ENCODE results near the gene DEPDC1. TPM values are rescaled to one million over a fixed set of nuclear protein-coding genes. Genes with fewer than 3 reads are reported as not detected.
"Not testable (repeated sequence)": the region's sequence is repeated elsewhere in the genome, so short reads cannot be mapped to it uniquely, and the experiment has no call there.

The DEPDC1 gene
- total RNA-seq, 1 donor: 36.1 TPM

DNA sequence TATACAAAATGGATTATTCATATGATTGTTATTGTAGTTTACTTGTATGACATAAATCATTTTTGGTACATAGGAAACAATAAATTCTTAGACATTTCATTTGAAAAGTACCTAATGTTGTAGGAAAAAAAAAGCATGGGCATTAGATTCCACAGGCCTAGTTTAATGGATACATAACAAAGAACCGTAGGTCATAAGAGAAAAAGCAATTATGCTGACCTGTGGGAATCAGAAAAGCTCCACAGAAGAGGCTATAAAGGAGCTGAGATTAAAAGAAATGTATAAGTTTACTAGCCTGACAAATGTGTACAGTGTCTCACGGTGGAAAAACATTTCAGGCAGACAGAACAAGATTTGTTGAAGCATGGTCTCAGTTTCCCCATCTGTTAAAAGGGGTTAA lies 3.7 kb downstream of the DEPDC1 start:
- TF ChIP-seq CTCF (IDR thresholded peaks at IDR 0.05; ENCODE audit: insufficient read depth, low read length): no peak
- no peak overlapping the region for H3K4me3 ChIP-seq (ENCODE audit: low read depth, low read length)
- DNase-seq (ENCODE audit: low read depth): no peak

GRCh38 chr1:68492255-68492654 lies 4.6 kb downstream of the DEPDC1 start:
- DNase-seq (ENCODE audit: low read depth); H3K4me3 ChIP-seq (ENCODE audit: low read depth, low read length): not testable (repeated sequence)

DNA sequence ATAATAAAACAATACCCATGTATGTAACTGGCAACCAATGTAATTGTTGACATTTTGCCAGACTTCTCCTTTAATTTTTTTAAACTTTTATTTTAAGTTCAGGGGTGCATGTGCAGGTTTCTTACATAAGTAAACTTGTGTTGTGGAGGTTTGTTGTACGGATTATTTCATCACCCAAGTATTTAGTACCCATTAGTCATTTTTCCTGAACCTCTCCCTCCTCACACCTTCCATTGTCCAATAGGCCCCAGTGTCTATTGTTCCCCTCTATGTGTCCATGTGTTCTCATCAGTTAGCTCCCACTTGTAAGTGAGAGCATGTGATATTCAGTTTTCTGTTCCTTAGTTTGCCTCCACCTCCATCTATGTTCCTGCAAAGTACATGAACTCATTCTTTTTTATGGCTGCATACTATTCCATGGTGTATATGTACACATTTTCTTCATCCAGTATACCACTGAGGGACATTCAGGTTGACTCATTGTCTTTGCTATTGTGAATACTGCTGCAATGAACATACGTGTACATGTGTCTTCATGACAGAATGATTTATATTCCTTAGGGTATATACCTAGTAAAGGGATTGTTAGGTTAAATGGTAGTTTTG lies 6.7 kb downstream of the DEPDC1 start:
- no peak for TF ChIP-seq CTCF (IDR thresholded peaks at IDR 0.05; ENCODE audit: insufficient read depth, low read length)
- DNase-seq (ENCODE audit: low read depth): no peak
- no peak overlapping the region for H3K4me3 ChIP-seq (ENCODE audit: low read depth, low read length)

DNA sequence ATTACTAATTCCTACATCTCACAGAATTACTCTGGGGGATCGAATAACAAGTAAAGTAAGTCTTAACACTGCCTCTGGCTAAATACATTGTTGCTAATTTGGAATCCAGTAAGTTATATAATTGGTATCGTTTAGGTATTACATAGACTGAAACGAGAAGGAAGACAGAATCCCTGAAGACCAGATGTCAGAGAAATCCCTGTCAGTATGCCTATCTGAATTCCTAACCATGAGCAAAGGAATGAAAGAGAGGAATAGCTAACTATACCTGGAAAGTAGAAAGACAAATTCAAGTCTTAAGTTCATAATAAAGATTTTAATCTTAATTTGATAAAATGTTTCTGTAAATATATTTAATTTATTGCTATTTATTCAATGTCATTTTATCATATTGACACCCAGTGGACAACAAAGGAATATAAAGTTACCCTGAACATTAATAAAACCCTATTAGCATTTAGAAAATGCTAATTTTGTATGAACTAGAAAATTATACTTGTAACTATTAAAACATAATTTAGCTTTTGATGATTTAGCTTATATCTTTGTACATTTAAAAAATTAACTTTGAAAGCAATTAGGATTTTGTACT lies 11.4 kb downstream of the DEPDC1 start:
- no peak for DNase-seq (ENCODE audit: low read depth)
- no peak for TF ChIP-seq CTCF (IDR thresholded peaks at IDR 0.05; ENCODE audit: insufficient read depth, low read length)
- no peak overlapping the region for H3K4me3 ChIP-seq (ENCODE audit: low read depth, low read length)

GRCh38 chr1:68484618-68485017 lies 12.3 kb downstream of the DEPDC1 start:
- no peak for DNase-seq (ENCODE audit: low read depth)
- H3K4me3 ChIP-seq (ENCODE audit: low read depth, low read length): no peak overlapping the region
- TF ChIP-seq CTCF (IDR thresholded peaks at IDR 0.05; ENCODE audit: insufficient read depth, low read length): no peak

DNA sequence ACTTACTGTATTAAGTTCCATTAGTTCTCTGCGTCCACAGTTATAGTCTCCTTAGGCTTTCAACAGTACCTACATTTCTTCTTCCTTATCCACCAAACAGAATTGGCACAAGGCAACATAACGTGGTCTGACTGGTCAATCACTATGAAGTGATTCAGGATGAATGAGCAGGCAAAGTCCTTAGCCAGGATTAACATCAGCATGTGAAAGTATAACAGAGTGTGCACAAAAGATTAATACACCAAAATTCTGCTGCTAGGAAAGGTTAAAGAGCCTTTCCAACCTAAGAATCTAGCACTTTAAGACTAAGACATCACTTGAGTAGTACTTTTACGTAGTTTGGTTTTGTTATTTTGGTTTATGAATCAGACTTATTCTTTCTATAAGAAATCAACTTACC lies 15.8 kb downstream of the DEPDC1 start:
- TF ChIP-seq CTCF (IDR thresholded peaks at IDR 0.05; ENCODE audit: insufficient read depth, low read length): no peak
- no peak overlapping the region for H3K4me3 ChIP-seq (ENCODE audit: low read depth, low read length)
- DNase-seq (ENCODE audit: low read depth): no peak

GRCh38 chr1:68479501-68479900 lies 17.4 kb downstream of the DEPDC1 start:
- no peak for DNase-seq (ENCODE audit: low read depth)
- no peak overlapping the region for H3K4me3 ChIP-seq (ENCODE audit: low read depth, low read length)
- no peak for TF ChIP-seq CTCF (IDR thresholded peaks at IDR 0.05; ENCODE audit: insufficient read depth, low read length)
